Femur (tissue), 1 donor: ENCODE data around the gene EYS.

Source experiments
- DNase-seq: peaks from one replicate; pipeline ENCODE4 v3.0.0-alpha.2; 2017

EYS gene

GRCh38 chr6:63676412-63677114 lies 2030.5 kb downstream of the EYS start:
- DNase-seq, result no peak

GRCh38 chr6:63675138-63675537 lies 2031.9 kb downstream of the EYS start:
- DNase-seq, result no peak

GRCh38 chr6:63674635-63675034 lies 2032.4 kb downstream of the EYS start:
- DNase-seq, result no peak

GRCh38 chr6:63673692-63674091 lies 2033.3 kb downstream of the EYS start:
- no peak for DNase-seq

GRCh38 chr6:63672582-63673129 lies 2034.4 kb downstream of the EYS start:
- DNase-seq, result no peak

GRCh38 chr6:63671098-63671754 lies 2035.8 kb downstream of the EYS start:
- DNase-seq, result no peak
